CD14-positive monocyte (primary cell): ENCODE measurements around the gene ADIRF. TPM values are rescaled to one million over a fixed set of nuclear protein-coding genes. Genes with fewer than 3 reads are reported as not detected.

ENCODE experiments used
- DNase-seq, 3 donors: peaks; one replicate each; pipeline ENCODE4 v3.0.0-alpha.2; 2011 to 2022
- H2AFZ ChIP-seq: 2 replicates; pipeline ENCODE4 v1.6.0; 2012; ENCODE audit warnings: mild to moderate bottlenecking, low read depth, low read length, inconsistent platforms; ENCODE audit not compliant: insufficient read depth, poor library complexity, severe bottlenecking
- H3K27ac ChIP-seq, 2 donors: 1 replicate in 1 of 2; 2 replicates in 1 of 2; pipeline ENCODE4 v1.5.1; 2012 to 2013; ENCODE audit warnings: low read length in 2 of 2, control low read depth in 1 of 2, inconsistent platforms in 1 of 2, low read depth in 1 of 2, mild to moderate bottlenecking in 1 of 2
- H3K27me3 ChIP-seq, 2 donors: one replicate each; pipeline versions ENCODE4 v1.6.0 to v1.6.1; 2011 to 2013; ENCODE audit warnings: low read length in 2 of 2; ENCODE audit not compliant: control insufficient read depth in 2 of 2, insufficient read depth in 2 of 2
- H3K36me3 ChIP-seq, 2 donors: replicated peaks in 1 of 2; 1 replicate in 1 of 2; 2 replicates in 1 of 2; pipeline versions ENCODE4 v1.5.1 to v1.6.1; 2012 to 2013; ENCODE audit warnings: low read length in 2 of 2, control low read depth in 1 of 2, inconsistent platforms in 1 of 2, mild to moderate bottlenecking in 1 of 2; ENCODE audit not compliant: insufficient read depth in 2 of 2, control insufficient read depth in 1 of 2
- H3K4me1 ChIP-seq, 2 donors: 1 replicate in 1 of 2; 2 replicates in 1 of 2; pipeline versions ENCODE4 v1.5.1 to v1.6.1; 2012 to 2013; ENCODE audit warnings: low read length in 2 of 2, control low read depth in 1 of 2, inconsistent platforms in 1 of 2, mild to moderate bottlenecking in 1 of 2, moderate library complexity in 1 of 2; ENCODE audit not compliant: insufficient read depth in 2 of 2, control insufficient read depth in 1 of 2
- H3K4me2 ChIP-seq: replicated peaks from 2 replicates; pipeline ENCODE3; 2012; ENCODE audit warnings: low read length, moderate library complexity, mild to moderate bottlenecking; ENCODE audit not compliant: poor library complexity, severe bottlenecking; ENCODE audit errors: extremely low read depth
- H3K4me3 ChIP-seq, 3 experiments: fragments of 200-600 bp in 1 of 3; sonication (generic) in 1 of 3; replicated peaks in 1 of 3; 1 replicate in 2 of 3; 2 replicates in 1 of 3; pipeline ENCODE4 v1.5.1; 2011 to 2013; ENCODE audit warnings: low read length in 3 of 3, mild to moderate bottlenecking in 3 of 3, control low read depth in 2 of 3, low read depth in 2 of 3, inconsistent platforms in 1 of 3, moderate library complexity in 1 of 3
- H3K79me2 ChIP-seq: 2 replicates; pipeline ENCODE4 v1.6.0; 2012; ENCODE audit warnings: mild to moderate bottlenecking, control low read depth, inconsistent platforms, low read length, moderate library complexity; ENCODE audit not compliant: insufficient read depth
- H3K9ac ChIP-seq: 2 replicates; pipeline ENCODE4 v1.6.0; 2017; ENCODE audit warnings: low read length, mild to moderate bottlenecking; ENCODE audit not compliant: insufficient read depth, poor library complexity, severe bottlenecking
- H3K9me3 ChIP-seq, 2 donors: replicated peaks in 1 of 2; 1 replicate in 1 of 2; 2 replicates in 1 of 2; pipeline versions ENCODE4 v1.5.1 to v1.6.1; 2012 to 2013; ENCODE audit warnings: low read length in 2 of 2, control low read depth in 1 of 2; ENCODE audit not compliant: control insufficient read depth in 1 of 2, insufficient read depth in 1 of 2
- H4K20me1 ChIP-seq: 2 replicates; pipeline ENCODE4 v1.6.0; 2012; ENCODE audit warnings: mild to moderate bottlenecking, low read length, control low read depth, moderate library complexity; ENCODE audit not compliant: insufficient read depth
- H3K27ac Mint-ChIP-seq, 7 donors: one replicate each; pipeline ENCODE4 v1.8.0; 2020; ENCODE audit warnings: mild to moderate bottlenecking in 7 of 7, mixed read lengths in 7 of 7, moderate library complexity in 6 of 7, inconsistent platforms in 2 of 7
- H3K27me3 Mint-ChIP-seq, 3 donors: one replicate each; pipeline ENCODE4 v1.8.0; 2021 to 2022; ENCODE audit warnings: low read depth in 3 of 3, mild to moderate bottlenecking in 3 of 3, mixed read lengths in 3 of 3, moderate library complexity in 3 of 3, inconsistent platforms in 1 of 3
- H3K36me3 Mint-ChIP-seq, 2 donors: one replicate each; pipeline ENCODE4 v1.8.0; 2020; ENCODE audit warnings: mixed read lengths in 2 of 2, inconsistent platforms in 1 of 2, mild to moderate bottlenecking in 1 of 2
- H3K4me1 Mint-ChIP-seq: one replicate; pipeline ENCODE4 v1.8.0; 2020; ENCODE audit warnings: mild to moderate bottlenecking, mixed read lengths
- H3K4me3 Mint-ChIP-seq, 2 donors: one replicate each; pipeline ENCODE4 v1.8.0; 2020; ENCODE audit warnings: mild to moderate bottlenecking in 2 of 2, mixed read lengths in 2 of 2, moderate library complexity in 1 of 2
- H3K9me3 Mint-ChIP-seq, 7 donors: one replicate each; pipeline ENCODE4 v1.8.0; 2020 to 2022; ENCODE audit warnings: mixed read lengths in 7 of 7, mild to moderate bottlenecking in 6 of 7, moderate library complexity in 6 of 7, inconsistent platforms in 2 of 7
- WGBS: methylation state at CpG from one replicate; pipeline ENCODE4 v1.1.5; 2013; ENCODE audit warnings: missing lambda C conversion rate; ENCODE audit not compliant: insufficient coverage; 5-methylcytosine and 5-hydroxymethylcytosine counted together
- intact Hi-C, 2 donors: fragments of 100-400 bp; cut with micrococcal nuclease; formaldehyde crosslinking; loops; one replicate each; pipeline versions ENCODE4 v1.15.0 to v1.15.1; 2023
- polyA plus RNA-seq, 3 donors: library from polyadenylated mRNA; depleted of rRNA in 1 of 3; unstranded in 2 of 3; stranded (reverse) in 1 of 3; fragments of 300-500 nt in 2 of 3; fragments of >200 nt in 1 of 3; fragmentation: Illumina TruSeq in 2 of 3; gene quantifications; 1 replicate in 2 of 3; 2 replicates in 1 of 3; pipeline ENCODE4 v1.2.3, GENCODE V29; 2012 to 2021
- TF ChIP-seq, protein P1 (sequence below): fragments of 200-600 bp; IDR thresholded peaks from one replicate; pipeline ENCODE4 v1.8.0; 2022; ENCODE audit warnings: antibody characterized with exemption, mild to moderate bottlenecking

Gene ADIRF
- polyA plus RNA-seq, 3 donors, result 0.19 TPM; not detected in 2

DNA sequence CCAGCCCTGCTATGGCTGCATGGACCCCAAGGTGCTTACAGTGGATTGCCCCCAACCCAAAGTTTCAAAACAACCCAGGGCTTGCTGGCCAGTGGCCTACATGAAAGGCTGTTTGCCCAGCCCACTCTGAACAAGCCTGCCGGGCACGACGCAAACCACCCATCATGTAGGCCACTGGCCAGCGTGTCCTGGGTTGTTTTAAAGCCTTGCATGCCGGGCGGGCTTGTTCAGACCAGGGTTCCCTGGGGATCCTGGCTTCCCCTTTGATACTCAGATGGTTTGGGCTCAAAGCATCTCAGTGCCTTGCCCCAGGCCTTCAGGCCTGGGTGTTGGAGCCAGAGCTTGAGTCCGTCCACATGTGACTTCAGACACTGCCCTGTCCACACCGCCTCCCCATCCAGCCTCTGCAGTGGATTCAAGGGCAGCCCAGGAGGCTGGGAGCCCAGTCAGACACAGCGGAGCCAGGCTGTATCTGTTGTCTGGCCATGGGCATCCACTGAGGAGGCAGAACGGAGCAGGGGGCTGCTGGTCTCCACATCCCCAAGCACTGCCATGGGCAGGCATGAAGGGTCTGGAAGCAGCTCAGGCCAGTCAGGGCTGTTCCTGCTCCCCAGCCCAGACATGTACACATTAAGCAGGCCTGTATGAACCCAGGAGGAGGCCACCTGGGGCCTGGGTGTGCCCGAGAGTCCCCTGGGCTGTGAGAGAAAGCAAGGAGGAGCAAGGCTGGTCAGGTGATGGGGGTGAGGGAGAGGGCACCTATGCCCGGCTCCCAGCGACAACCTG, 4.0 kb upstream of the ADIRF start:
- H3K4me1 ChIP-seq, result peaks cover 31 to 38% of the 10 kb centered on the region in 2 donors
- no peak for DNase-seq

DNA sequence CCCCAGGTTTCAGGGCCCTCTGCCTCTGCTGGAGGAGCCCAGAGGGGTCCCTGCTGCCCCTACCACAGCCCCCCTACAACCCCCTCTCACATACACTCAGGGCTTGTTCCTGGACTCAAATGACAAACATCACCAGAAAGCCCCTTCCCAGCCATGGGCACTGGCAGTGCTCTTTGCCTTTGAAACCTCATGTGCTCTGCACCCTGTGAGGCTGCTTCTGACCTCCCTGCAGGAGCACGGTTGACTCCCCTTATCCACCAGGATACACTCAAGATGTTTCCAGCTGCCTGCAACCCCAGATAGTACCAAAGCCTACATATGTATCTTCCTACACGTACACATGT, 3.5 kb upstream of the ADIRF start:
- TF ChIP-seq, protein P1, sequence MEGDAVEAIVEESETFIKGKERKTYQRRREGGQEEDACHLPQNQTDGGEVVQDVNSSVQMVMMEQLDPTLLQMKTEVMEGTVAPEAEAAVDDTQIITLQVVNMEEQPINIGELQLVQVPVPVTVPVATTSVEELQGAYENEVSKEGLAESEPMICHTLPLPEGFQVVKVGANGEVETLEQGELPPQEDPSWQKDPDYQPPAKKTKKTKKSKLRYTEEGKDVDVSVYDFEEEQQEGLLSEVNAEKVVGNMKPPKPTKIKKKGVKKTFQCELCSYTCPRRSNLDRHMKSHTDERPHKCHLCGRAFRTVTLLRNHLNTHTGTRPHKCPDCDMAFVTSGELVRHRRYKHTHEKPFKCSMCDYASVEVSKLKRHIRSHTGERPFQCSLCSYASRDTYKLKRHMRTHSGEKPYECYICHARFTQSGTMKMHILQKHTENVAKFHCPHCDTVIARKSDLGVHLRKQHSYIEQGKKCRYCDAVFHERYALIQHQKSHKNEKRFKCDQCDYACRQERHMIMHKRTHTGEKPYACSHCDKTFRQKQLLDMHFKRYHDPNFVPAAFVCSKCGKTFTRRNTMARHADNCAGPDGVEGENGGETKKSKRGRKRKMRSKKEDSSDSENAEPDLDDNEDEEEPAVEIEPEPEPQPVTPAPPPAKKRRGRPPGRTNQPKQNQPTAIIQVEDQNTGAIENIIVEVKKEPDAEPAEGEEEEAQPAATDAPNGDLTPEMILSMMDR, result no peak
- H3K27me3 ChIP-seq, result peaks cover 19 to 28% of the 10 kb centered on the region in 2 donors
- 100% methylated on average over 1 of the region's 2 CpGs for WGBS
- Mint-ChIP-seq H3K4me1 (peaks cover 28% of the 10 kb centered on the region), H3K27ac (no peak overlapping the region), H3K36me3 (peaks cover 0 to 2% of the 10 kb centered on the region in 2 donors), H3K4me3 (no peak overlapping the region), H3K27me3 (peaks cover 30 to 51% (median 37%) of the 10 kb centered on the region in 3 donors), H3K9me3 (peaks cover 0 to 7% (median 0%) of the 10 kb centered on the region in 7 donors)
- intact Hi-C loops, result no loop called here
- H3K79me2 ChIP-seq, result no peaks in the 10 kb centered on the region
- H2AFZ ChIP-seq, result no peak overlapping the region
- no peaks in the 10 kb centered on the region for H3K9me3 ChIP-seq
- H3K4me2 ChIP-seq, result no peak overlapping the region
- H3K9ac ChIP-seq, result no peak overlapping the region
- peaks cover 32 to 38% of the 10 kb centered on the region in 2 donors for H3K4me1 ChIP-seq
- H4K20me1 ChIP-seq, result no peaks in the 10 kb centered on the region
- H3K27ac ChIP-seq, result no peak overlapping the region
- no peak for DNase-seq
- H3K36me3 ChIP-seq, result no peaks in the 10 kb centered on the region
- H3K4me3 ChIP-seq, result no peak overlapping the region

More for the DNA sequence above, 4.0 kb upstream of the ADIRF start:
- peaks cover 16 to 22% of the 10 kb centered on the region in 2 donors for H3K27me3 ChIP-seq
- no peak overlapping the region for H2AFZ ChIP-seq
- H3K36me3 Mint-ChIP-seq, result peaks cover 0 to 2% of the 10 kb centered on the region in 2 donors
- H3K27me3 Mint-ChIP-seq, result peaks cover 25 to 46% (median 34%) of the 10 kb centered on the region in 3 donors
- peak overlapping the region in 1 of 7 donors; percentile 63 for H3K27ac Mint-ChIP-seq
- H3K4me3 Mint-ChIP-seq, result no peak overlapping the region
- WGBS, result 98% methylated on average over 12 of the region's 13 CpGs
- no peak overlapping the region for H3K27ac ChIP-seq
- no peaks in the 10 kb centered on the region for H4K20me1 ChIP-seq
- no peak overlapping the region for H3K4me3 ChIP-seq
- H3K4me2 ChIP-seq, result no peak overlapping the region
- peaks cover 29% of the 10 kb centered on the region for H3K4me1 Mint-ChIP-seq
- H3K9me3 Mint-ChIP-seq, result peaks cover 0 to 5% (median 0%) of the 10 kb centered on the region in 7 donors
- H3K79me2 ChIP-seq, result no peaks in the 10 kb centered on the region
- intact Hi-C loops, result no loop called here
- H3K9ac ChIP-seq, result no peak overlapping the region
- TF ChIP-seq, protein P1, result no peak
- H3K36me3 ChIP-seq, result no peaks in the 10 kb centered on the region
- no peaks in the 10 kb centered on the region for H3K9me3 ChIP-seq
